H1 (cell line): ENCODE results near the gene LCN2. TPM values are rescaled to one million over a fixed set of nuclear protein-coding genes. Genes with fewer than 3 reads are reported as not detected.

Experiments
- CTCF ChIA-PET: fragments of 300-600 bp; sonication (Branson Sonifier 250); formaldehyde crosslinking; loops from one replicate; lab custom pipeline; 2021; ENCODE audit not compliant: partially characterized antibody; lab: Charles Lee
- POLR2A ChIA-PET: fragments of 300-600 bp; sonication (Branson Sonifier 250); formaldehyde crosslinking; loops from one replicate; lab custom pipeline; 2021; ENCODE audit warnings: inconsistent platforms; ENCODE audit not compliant: partially characterized antibody; lab: Charles Lee
- DNase-seq, 2 experiments: peaks; one replicate each; pipeline versions ENCODE4 v3.0.0 to v3.0.0-alpha.2; 2010 to 2022; ENCODE audit warnings: low spot score in 2 of 2, low read depth in 1 of 2, mixed read lengths in 1 of 2
- FAIRE-seq: peaks from 2 replicates; lab custom pipeline; 2011; peaks lifted over from hg19 to GRCh38; lab: Jason Lieb, UNC
- H2AFZ ChIP-seq: 2 replicates; pipeline ENCODE4 v1.8.1; 2012; ENCODE audit warnings: low read length, inconsistent platforms
- H2AK5ac ChIP-seq: 2 replicates; pipeline ENCODE4 v1.6.1; 2013; ENCODE audit warnings: low read depth, low read length
- H2BK120ac ChIP-seq: replicated peaks from 2 replicates; pipeline ENCODE3; 2013; ENCODE audit warnings: low read depth, low read length, inconsistent platforms
- H2BK12ac ChIP-seq: 2 replicates; pipeline ENCODE4 v1.6.1; 2013; ENCODE audit warnings: low read depth, low read length
- H2BK15ac ChIP-seq: 2 replicates; pipeline ENCODE4 v1.6.1; 2013; ENCODE audit warnings: low read length
- H2BK20ac ChIP-seq: 2 replicates; pipeline ENCODE4 v1.6.1; 2013; ENCODE audit warnings: low read length
- H2BK5ac ChIP-seq: 2 replicates; pipeline ENCODE4 v1.6.1; 2013; ENCODE audit warnings: low read depth, low read length
- H3K14ac ChIP-seq: 2 replicates; pipeline ENCODE4 v1.6.1; 2013; ENCODE audit warnings: inconsistent platforms; ENCODE audit not compliant: insufficient read length
- H3K18ac ChIP-seq: 2 replicates; pipeline ENCODE4 v1.6.1; 2013; ENCODE audit warnings: low read length; ENCODE audit errors: extremely low read depth
- H3K23ac ChIP-seq: 2 replicates; pipeline ENCODE4 v1.6.1; 2013; ENCODE audit warnings: inconsistent platforms; ENCODE audit not compliant: insufficient read length
- H3K23me2 ChIP-seq: 2 replicates; pipeline ENCODE4 v1.6.1; 2013; ENCODE audit warnings: low read depth, low read length
- H3K27ac ChIP-seq: 2 replicates; pipeline ENCODE4 v1.6.1; 2011; ENCODE audit warnings: low read depth, low read length, inconsistent platforms
- H3K27me3 ChIP-seq, 4 experiments: replicated peaks in 1 of 4; 1 replicate in 1 of 4; 2 replicates in 3 of 4; pipeline versions ENCODE4 v1.6.1 to v1.8.1; 2011 to 2013; ENCODE audit warnings: low read length in 3 of 4, mild to moderate bottlenecking in 3 of 4, inconsistent platforms in 2 of 4, mixed read lengths in 2 of 4, moderate library complexity in 1 of 4; ENCODE audit not compliant: control insufficient read depth in 3 of 4, insufficient read depth in 3 of 4; ENCODE audit errors: extremely low read depth in 1 of 4
- H3K36me3 ChIP-seq, 4 experiments: 2 replicates each; pipeline versions ENCODE4 v1.6.1 to v1.8.1; 2011 to 2013; ENCODE audit warnings: mild to moderate bottlenecking in 4 of 4, low read length in 3 of 4, moderate library complexity in 2 of 4, control low read depth in 1 of 4, inconsistent platforms in 1 of 4; ENCODE audit not compliant: insufficient read depth in 4 of 4, control insufficient read depth in 2 of 4
- H3K4ac ChIP-seq: replicated peaks from 2 replicates; pipeline ENCODE3; 2013; ENCODE audit warnings: low read length, low read depth, mixed read lengths, inconsistent platforms; ENCODE audit not compliant: insufficient read length
- H3K4me1 ChIP-seq, 4 experiments: replicated peaks in 1 of 4; 1 replicate in 1 of 4; 2 replicates in 3 of 4; pipeline versions ENCODE4 v1.6.1 to v1.8.1; 2011 to 2013; ENCODE audit warnings: low read length in 3 of 4, inconsistent platforms in 2 of 4, mixed read lengths in 1 of 4; ENCODE audit not compliant: insufficient read depth in 4 of 4, control insufficient read depth in 3 of 4
- H3K4me2 ChIP-seq, 2 experiments: 2 replicates each; pipeline versions ENCODE4 v1.6.1 to v1.8.1; 2011 to 2013; ENCODE audit warnings: low read depth in 2 of 2, low read length in 2 of 2, control low read depth in 1 of 2, inconsistent platforms in 1 of 2, mild to moderate bottlenecking in 1 of 2; ENCODE audit not compliant: insufficient read depth in 1 of 2
- H3K4me3 ChIP-seq, 4 experiments: fragments of 200-600, 300-600 bp in 1 of 4; sonication (generic), shearing (Covaris generic), sonication (Bioruptor Twin) in 1 of 4; 2 replicates each; pipeline versions ENCODE4 v1.5.1 to v1.8.1; 2011 to 2016; ENCODE audit warnings: low read length in 4 of 4, low read depth in 3 of 4, control low read depth in 2 of 4, inconsistent platforms in 2 of 4, mild to moderate bottlenecking in 2 of 4, mixed read lengths in 1 of 4, moderate library complexity in 1 of 4; ENCODE audit not compliant: insufficient read depth in 2 of 4; ENCODE audit errors: extremely low read depth in 1 of 4
- H3K56ac ChIP-seq: replicated peaks from 2 replicates; pipeline ENCODE3; 2013; ENCODE audit warnings: low read depth, mild to moderate bottlenecking, mixed read lengths, low read length, inconsistent platforms; ENCODE audit not compliant: insufficient read length
- H3K79me1 ChIP-seq: 2 replicates; pipeline ENCODE4 v1.6.1; 2013; ENCODE audit warnings: low read depth, low read length, control low read depth
- H3K79me2 ChIP-seq, 2 experiments: 2 replicates each; pipeline versions ENCODE4 v1.6.1 to v1.8.1; 2012 to 2013; ENCODE audit warnings: low read length in 2 of 2, mild to moderate bottlenecking in 2 of 2, inconsistent platforms in 1 of 2; ENCODE audit not compliant: insufficient read depth in 2 of 2, control insufficient read depth in 1 of 2
- H3K9ac ChIP-seq, 4 experiments: replicated peaks in 1 of 4; 1 replicate in 1 of 4; 2 replicates in 3 of 4; pipeline versions ENCODE4 v1.6.1 to v1.8.1; 2011 to 2013; ENCODE audit warnings: low read depth in 3 of 4, low read length in 3 of 4, control low read depth in 2 of 4, mild to moderate bottlenecking in 2 of 4, moderate library complexity in 2 of 4, inconsistent platforms in 1 of 4; ENCODE audit errors: extremely low read depth in 1 of 4
- H3K9me3 ChIP-seq, 2 experiments: 2 replicates each; pipeline versions ENCODE4 v1.6.1 to v1.8.1; 2012 to 2013; ENCODE audit warnings: mild to moderate bottlenecking in 2 of 2, moderate library complexity in 2 of 2, control low read depth in 1 of 2, inconsistent platforms in 1 of 2, low read depth in 1 of 2, low read length in 1 of 2, mixed read lengths in 1 of 2; ENCODE audit not compliant: insufficient read depth in 2 of 2
- H4K20me1 ChIP-seq, 2 experiments: replicated peaks in 1 of 2; 2 replicates each; pipeline versions ENCODE3 to v1.8.1; 2011 to 2013; ENCODE audit warnings: inconsistent platforms in 2 of 2, low read length in 2 of 2, mild to moderate bottlenecking in 1 of 2; ENCODE audit not compliant: insufficient read depth in 2 of 2, control insufficient read depth in 1 of 2
- H4K5ac ChIP-seq: 2 replicates; pipeline ENCODE4 v1.6.1; 2013; ENCODE audit warnings: low read length, low read depth, mixed read lengths, inconsistent platforms; ENCODE audit not compliant: insufficient read length
- H4K8ac ChIP-seq: 2 replicates; pipeline ENCODE4 v1.8.0; 2013; ENCODE audit warnings: mild to moderate bottlenecking, moderate library complexity, low read length, inconsistent platforms; ENCODE audit not compliant: insufficient read depth; ENCODE audit errors: extremely low read depth
- H4K91ac ChIP-seq: replicated peaks from 2 replicates; pipeline ENCODE3; 2013; ENCODE audit warnings: low read length, mixed read lengths, inconsistent platforms; ENCODE audit not compliant: insufficient read length
- ATF3 ChIP-seq: IDR thresholded peaks from 2 replicates; pipeline ENCODE4 v1.6.1; 2011; ENCODE audit warnings: low read depth, mild to moderate bottlenecking, low read length; ENCODE audit not compliant: insufficient read depth
- SIRT6 ChIP-seq: IDR thresholded peaks from one replicate; pipeline ENCODE4 v1.7.1; 2012; ENCODE audit warnings: low read length, inconsistent platforms
- SIX5 ChIP-seq: IDR thresholded peaks from 2 replicates; pipeline ENCODE4 v1.6.1; 2011; ENCODE audit warnings: mild to moderate bottlenecking, low read depth, low read length
- SP2 ChIP-seq: IDR thresholded peaks from 2 replicates; pipeline ENCODE4 v1.6.1; 2012; ENCODE audit warnings: mild to moderate bottlenecking, low read length, inconsistent platforms
- TCF12 ChIP-seq: IDR thresholded peaks from 2 replicates; pipeline ENCODE4 v1.6.1; 2011; ENCODE audit warnings: low read depth, mild to moderate bottlenecking, low read length
- USF2 ChIP-seq: IDR thresholded peaks from 2 replicates; pipeline ENCODE4 v1.6.1; 2011; ENCODE audit warnings: low read length, improper control_type of control experiment
- WGBS, 2 experiments: shearing (Covaris generic) in 1 of 2; methylation state at CpG; one replicate each; pipeline versions ENCODE4 v1.1.6 to v1.1.7; 2013 to 2015; ENCODE audit warnings: low lambda C conversion rate in 2 of 2, mixed read lengths in 2 of 2, inconsistent platforms in 1 of 2, low coverage in 1 of 2, missing lambda C conversion rate in 1 of 2; ENCODE audit not compliant: insufficient replicate concordance in 2 of 2, insufficient coverage in 1 of 2, insufficient read length in 1 of 2; ENCODE audit errors: extremely low coverage in 1 of 2, missing lambda C conversion rate in 1 of 2; 5-methylcytosine and 5-hydroxymethylcytosine counted together
- polyA plus RNA-seq, 7 experiments: library from polyadenylated mRNA; depleted of rRNA in 3 of 7; stranded (reverse) in 5 of 7; unstranded in 2 of 7; fragments of >200 nt in 5 of 7; fragments of 200-250 nt in 2 of 7; gene quantifications; 1 replicate in 5 of 7; 2 replicates in 1 of 7; 4 replicates in 1 of 7; pipeline versions ENCODE4 v1.2.1 to v1.2.3, GENCODE V29; 2011 to 2013; ENCODE audit warnings: missing spikeins in 2 of 7, mixed read lengths in 2 of 7
- total RNA-seq: library from RNA; stranded (reverse); fragmentation: NEBNext Ultra II Directional; extraction: Animal tissue kit (Norgen Biotek cat#: 25700); gene quantifications from 2 replicates; pipeline ENCODE4 v1.2.1, GENCODE V29; 2021
- TF ChIP-seq, protein P1 (sequence below): IDR thresholded peaks from 2 replicates; pipeline ENCODE4 v1.6.1; 2012; ENCODE audit warnings: low read length, inconsistent platforms
- TF ChIP-seq, protein P2 (sequence below): IDR thresholded peaks from 2 replicates; pipeline ENCODE4 v1.6.1; 2012; ENCODE audit warnings: inconsistent platforms

The LCN2 gene
- total and polyA plus RNA-seq, 2 of the 8 experiments (the other 6 are each of a cell fraction or from before 2014, with no cell fraction given), result 1.1 to 1.6 TPM

- Histone ChIP-seq H3K56ac (peak overlapping the region; percentile 22), H4K8ac (no peak overlapping the region), H3K4me2 (no peak overlapping the region), H2BK12ac (no peak overlapping the region), H4K91ac (no peak overlapping the region), H3K14ac (no peak overlapping the region), H3K9me3 (no peaks in the 10 kb centered on the region), H2BK120ac (no peak overlapping the region), H3K4me1 (peaks cover 11 to 22% (median 16%) of the 10 kb centered on the region in 4 experiments), H4K5ac (no peak overlapping the region), H3K36me3 (peaks cover 25 to 54% (median 42%) of the 10 kb centered on the region in 4 experiments), H3K27ac (no peak overlapping the region), H3K4ac (no peak overlapping the region), H2BK20ac (no peak overlapping the region), H3K23ac (no peak overlapping the region), H3K27me3 (no peaks in the 10 kb centered on the region), H3K79me2 (peaks cover 0 to 20% of the 10 kb centered on the region in 2 experiments; a peak in 2 of 4 replicates), H3K79me1 (peaks cover 14% of the 10 kb centered on the region), H2BK5ac (no peak overlapping the region), H2BK15ac (no peak overlapping the region), H3K9ac (no peak overlapping the region), H3K4me3 (no peak overlapping the region), H3K18ac (no peak overlapping the region), H3K23me2 (peaks cover 9% of the 10 kb centered on the region), H2AFZ (no peak overlapping the region), H2AK5ac (no peak overlapping the region), H4K20me1 (peaks cover 9 to 35% of the 10 kb centered on the region in 2 experiments)
- ChIA-PET CTCF (interaction anchor here (0.8 to 10.5 kb wide), 18 partner anchors 9 to 161 kb away, joined by 3 to 114 read pairs (median 4); no protein-coding TSS in a partner anchor), POLR2A (interaction anchor here (0.6 to 12.1 kb wide), 7 partner anchors 8 to 101 kb away, joined by 3 to 119 read pairs (median 4); no protein-coding TSS in a partner anchor)
- DNase-seq, result no peak
- no peak for FAIRE-seq
- WGBS, 2 experiments, result 93% methylated on average over 23 of the region's 23 CpGs; no CpG with 5 or more reads in 1 of the 2 experiments
- TF ChIP-seq, protein P1, sequence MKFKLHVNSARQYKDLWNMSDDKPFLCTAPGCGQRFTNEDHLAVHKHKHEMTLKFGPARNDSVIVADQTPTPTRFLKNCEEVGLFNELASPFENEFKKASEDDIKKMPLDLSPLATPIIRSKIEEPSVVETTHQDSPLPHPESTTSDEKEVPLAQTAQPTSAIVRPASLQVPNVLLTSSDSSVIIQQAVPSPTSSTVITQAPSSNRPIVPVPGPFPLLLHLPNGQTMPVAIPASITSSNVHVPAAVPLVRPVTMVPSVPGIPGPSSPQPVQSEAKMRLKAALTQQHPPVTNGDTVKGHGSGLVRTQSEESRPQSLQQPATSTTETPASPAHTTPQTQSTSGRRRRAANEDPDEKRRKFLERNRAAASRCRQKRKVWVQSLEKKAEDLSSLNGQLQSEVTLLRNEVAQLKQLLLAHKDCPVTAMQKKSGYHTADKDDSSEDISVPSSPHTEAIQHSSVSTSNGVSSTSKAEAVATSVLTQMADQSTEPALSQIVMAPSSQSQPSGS, result no peak
- TF ChIP-seq USF2 (no peak), SIRT6 (no peak), SP2 (no peak), SIX5 (no peak), TCF12 (no peak), ATF3 (no peak)
- TF ChIP-seq, protein P2, sequence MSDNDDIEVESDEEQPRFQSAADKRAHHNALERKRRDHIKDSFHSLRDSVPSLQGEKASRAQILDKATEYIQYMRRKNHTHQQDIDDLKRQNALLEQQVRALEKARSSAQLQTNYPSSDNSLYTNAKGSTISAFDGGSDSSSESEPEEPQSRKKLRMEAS, result no peak
These were observed 46.2 kb upstream of the LCN2 start for GRCh38 chr9:128102861-128103588.
